GM21390 (cell line): ENCODE data around the gene RIPPLY2.
A peak's percentile ranks its signal among the peaks of the same experiment; 100 is the strongest.
"Not testable (repeated sequence)": the region's sequence is repeated elsewhere in the genome, so short reads cannot be mapped to it uniquely, and the experiment has no call there.

Source experiments
- ATAC-seq: cut with Tn5 transposase; IDR thresholded peaks from one replicate; pipeline ENCODE4 v1.9.1; 2021; ENCODE audit not compliant: unreplicated experiment

The RIPPLY2 gene

GRCh38 chr6:83853178-83854000 lies at the start of gene RIPPLY2:
Gene RIPPLY2, plus strand, starts transcription at chr6:83853360. Its CDS starts 57 bp downstream, at chr6:83853417.
- ATAC-seq, result peak; percentile 70

GRCh38 chr6:83803492-83803891 lies 49.7 kb upstream of the RIPPLY2 start:
- ATAC-seq, result not testable (repeated sequence)

GRCh38 chr6:83804886-83805285 lies 48.3 kb upstream of the RIPPLY2 start:
- ATAC-seq, result no peak

- no peak for ATAC-seq
Observed at GRCh38 chr6:83808005-83808404, 45.2 kb upstream of the RIPPLY2 start.

GRCh38 chr6:83808926-83809325 lies 44.2 kb upstream of the RIPPLY2 start:
- ATAC-seq, result no peak

- no peak for ATAC-seq
Observed at GRCh38 chr6:83812595-83812994, 40.6 kb upstream of the RIPPLY2 start.

- no peak for ATAC-seq
Observed at GRCh38 chr6:83815631-83816272, 37.4 kb upstream of the RIPPLY2 start.

GRCh38 chr6:83822629-83823169 lies 30.5 kb upstream of the RIPPLY2 start:
- no peak for ATAC-seq

GRCh38 chr6:83824388-83824801 lies 28.8 kb upstream of the RIPPLY2 start:
- ATAC-seq, result no peak

GRCh38 chr6:83824831-83825230 lies 28.3 kb upstream of the RIPPLY2 start:
- ATAC-seq, result no peak

GRCh38 chr6:83827050-83827449 lies 26.1 kb upstream of the RIPPLY2 start:
- no peak for ATAC-seq

- ATAC-seq, result no peak
Observed at GRCh38 chr6:83838727-83839126, 14.4 kb upstream of the RIPPLY2 start.

- no peak for ATAC-seq
Observed at GRCh38 chr6:83844170-83844569, 9.0 kb upstream of the RIPPLY2 start.

GRCh38 chr6:83846291-83846690 lies 6.9 kb upstream of the RIPPLY2 start:
- no peak for ATAC-seq

- peak; percentile 97 for ATAC-seq
Observed at GRCh38 chr6:83847179-83847578, 6.0 kb upstream of the RIPPLY2 start.

GRCh38 chr6:83849127-83849526 lies 4.0 kb upstream of the RIPPLY2 start:
- no peak for ATAC-seq

GRCh38 chr6:83849610-83850009 lies 3.5 kb upstream of the RIPPLY2 start:
- ATAC-seq, result no peak

GRCh38 chr6:83852528-83853177 lies 507 bp upstream of the RIPPLY2 start:
- no peak for ATAC-seq

- no peak for ATAC-seq
Observed at GRCh38 chr6:83854001-83854501, 891 bp downstream of the RIPPLY2 start.

- no peak for ATAC-seq
Observed at GRCh38 chr6:83854766-83855165, 1.6 kb downstream of the RIPPLY2 start.
